MM.1S (cell line): ENCODE measurements around the gene TGFA.

ENCODE experiments used
- DNase-seq: peaks from one replicate; pipeline ENCODE4 v3.0.0-alpha.2; 2015
- H2AFZ ChIP-seq: fragments of 300-600 bp; sonication (generic); 2 replicates; pipeline ENCODE4 v1.6.0; 2016; ENCODE audit warnings: antibody characterized with exemption, low read length
- H3F3A ChIP-seq: fragments of 300-600 bp; sonication (generic); 2 replicates; pipeline ENCODE4 v1.6.1; 2016; ENCODE audit warnings: mild to moderate bottlenecking, antibody characterized with exemption, low read length, moderate library complexity, mixed read lengths; ENCODE audit not compliant: insufficient read depth
- H3K27ac ChIP-seq: fragments of 300-600 bp; sonication (generic); 2 replicates; pipeline ENCODE4 v1.5.1; 2016; ENCODE audit warnings: mild to moderate bottlenecking, low read length
- H3K27me3 ChIP-seq: fragments of 300-600 bp; sonication (generic); replicated peaks from 2 replicates; pipeline ENCODE4 v1.6.0; 2016; ENCODE audit warnings: low read length; ENCODE audit not compliant: insufficient read depth
- H3K36me3 ChIP-seq: fragments of 300-600 bp; sonication (generic); replicated peaks from 2 replicates; pipeline ENCODE4 v1.6.1; 2016; ENCODE audit warnings: mild to moderate bottlenecking, low read length, mixed read lengths; ENCODE audit not compliant: insufficient read depth
- H3K4me1 ChIP-seq: fragments of 300-600 bp; sonication (generic); 2 replicates; pipeline ENCODE4 v1.6.1; 2016; ENCODE audit warnings: low read length, mixed read lengths
- H3K4me2 ChIP-seq: fragments of 300-600 bp; sonication (generic); 2 replicates; pipeline ENCODE4 v1.6.0; 2016; ENCODE audit warnings: low read depth, low read length
- H3K4me3 ChIP-seq: fragments of 300-600 bp; sonication (generic); 2 replicates; pipeline ENCODE4 v1.5.1; 2016; ENCODE audit warnings: low read length, mixed read lengths
- H3K79me2 ChIP-seq: fragments of 300-600 bp; sonication (generic); 2 replicates; pipeline ENCODE4 v1.6.1; 2016; ENCODE audit warnings: mixed run types, low read length, mixed read lengths
- H3K9ac ChIP-seq: fragments of 300-600 bp; sonication (generic); 2 replicates; pipeline ENCODE4 v1.6.1; 2016; ENCODE audit warnings: low read length, mixed read lengths
- H3K9me2 ChIP-seq: fragments of 300-600 bp; sonication (generic); replicated peaks from 2 replicates; pipeline ENCODE4 v1.6.1; 2016; ENCODE audit warnings: mild to moderate bottlenecking, low read length, mixed read lengths; ENCODE audit not compliant: insufficient read depth
- H3K9me3 ChIP-seq: fragments of 300-600 bp; sonication (generic); replicated peaks from 2 replicates; pipeline ENCODE4 v1.6.1; 2016; ENCODE audit warnings: mild to moderate bottlenecking, low read length, mixed read lengths; ENCODE audit not compliant: insufficient read depth
- H4K20me1 ChIP-seq: fragments of 300-600 bp; sonication (generic); 2 replicates; pipeline ENCODE4 v1.6.1; 2016; ENCODE audit warnings: mild to moderate bottlenecking, low read length, moderate library complexity, mixed read lengths; ENCODE audit not compliant: insufficient read depth
- CTCF ChIP-seq: fragments of 300-600 bp; sonication (generic); IDR thresholded peaks from 2 replicates; pipeline ENCODE4 v1.5.1; 2016; ENCODE audit warnings: antibody characterized with exemption, low read length, mixed read lengths
- EZH2 ChIP-seq: fragments of 300-600 bp; sonication (generic); optimal IDR thresholded peaks from 2 replicates; pipeline ENCODE3; 2017; ENCODE audit warnings: low read depth, mild to moderate bottlenecking, antibody characterized with exemption, low read length, mixed read lengths
- EZH2phosphoT487 ChIP-seq: fragments of 300-600 bp; sonication (generic); IDR thresholded peaks from 2 replicates; pipeline ENCODE4 v1.6.1; 2018; ENCODE audit warnings: antibody characterized with exemption, low read length

The TGFA gene

DNA sequence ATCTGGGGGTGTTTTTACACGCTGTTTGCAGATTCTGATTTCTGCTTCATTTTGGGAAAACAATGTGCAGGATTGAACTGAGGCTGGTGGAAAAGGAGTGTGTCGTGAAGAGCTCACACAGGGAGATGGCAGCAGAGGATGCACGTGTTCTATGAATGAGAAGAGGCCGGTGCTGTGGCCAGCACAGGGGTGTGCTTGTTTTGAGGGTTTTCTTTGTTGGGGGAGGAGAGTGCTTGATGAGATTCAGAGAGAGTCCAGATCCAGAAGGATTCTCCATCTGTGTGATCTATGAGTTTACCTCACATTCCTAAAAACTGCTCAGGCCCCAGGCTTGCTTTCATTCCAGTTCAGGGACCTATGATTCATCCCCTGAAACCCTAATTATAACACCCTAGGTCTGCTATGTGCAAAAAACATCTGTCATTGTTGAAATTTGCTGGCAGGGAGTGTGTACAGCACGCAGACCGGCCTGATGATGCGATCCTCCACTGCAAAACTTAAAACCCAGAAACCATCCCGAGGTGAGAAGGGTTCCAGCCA lies 12.1 kb downstream of the TGFA start:
- DNase-seq, result peak; percentile 45

DNA sequence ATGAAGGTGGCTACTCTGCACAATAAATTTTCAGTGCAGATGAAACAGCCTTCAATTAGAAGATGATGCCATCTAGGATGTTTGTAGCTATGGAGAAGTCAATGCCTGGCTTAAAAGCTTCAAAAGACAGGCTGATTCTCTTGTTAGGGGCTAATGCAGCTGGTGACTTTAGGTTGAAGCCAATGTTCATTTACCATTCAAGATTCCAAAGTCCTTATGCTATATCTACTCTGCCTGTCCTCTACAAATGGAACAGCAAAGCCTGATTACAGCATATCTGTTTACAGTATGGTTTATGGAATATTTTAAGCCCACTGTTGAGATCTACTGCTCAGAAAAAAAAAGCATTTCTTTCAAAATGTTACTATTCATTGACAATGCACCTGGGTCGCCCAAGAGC lies 15.8 kb downstream of the TGFA start:
- no peak for TF ChIP-seq EZH2phosphoT487
- TF ChIP-seq CTCF, result no peak
- no peak for TF ChIP-seq EZH2
- Histone ChIP-seq H3K9me2 (no peaks in the 10 kb centered on the region), H3K4me3 (no peak overlapping the region), H3K9me3 (no peaks in the 10 kb centered on the region), H3K36me3 (no peaks in the 10 kb centered on the region), H3K4me2 (no peak overlapping the region), H2AFZ (no peak overlapping the region), H3K9ac (no peak overlapping the region), H3K79me2 (peaks cover 47% of the 10 kb centered on the region), H3F3A (peaks cover 16% of the 10 kb centered on the region; the same call in 1 of the 2 replicates), H3K4me1 (peaks cover 32% of the 10 kb centered on the region), H3K27ac (no peak overlapping the region), H3K27me3 (no peaks in the 10 kb centered on the region), H4K20me1 (no peaks in the 10 kb centered on the region)
- DNase-seq, result no peak

More for the DNA sequence above, 12.1 kb downstream of the TGFA start:
- no peak for TF ChIP-seq EZH2phosphoT487
- peak; percentile 27 for TF ChIP-seq CTCF
- Histone ChIP-seq H3K9me2 (no peaks in the 10 kb centered on the region), H3F3A (peaks cover 16% of the 10 kb centered on the region; the same call in 1 of the 2 replicates), H2AFZ (peak overlapping the region; percentile 34), H3K4me1 (peaks cover 32% of the 10 kb centered on the region), H3K4me3 (peak overlapping the region; percentile 9; the same call in 1 of the 2 replicates), H3K9ac (peak overlapping the region; percentile 25; the same call in 1 of the 2 replicates), H3K27ac (peak overlapping the region; percentile 51; the same call in 1 of the 2 replicates), H3K9me3 (no peaks in the 10 kb centered on the region), H3K36me3 (no peaks in the 10 kb centered on the region), H3K4me2 (peak overlapping the region; percentile 47), H4K20me1 (no peaks in the 10 kb centered on the region), H3K79me2 (peaks cover 34% of the 10 kb centered on the region), H3K27me3 (no peaks in the 10 kb centered on the region)

DNA sequence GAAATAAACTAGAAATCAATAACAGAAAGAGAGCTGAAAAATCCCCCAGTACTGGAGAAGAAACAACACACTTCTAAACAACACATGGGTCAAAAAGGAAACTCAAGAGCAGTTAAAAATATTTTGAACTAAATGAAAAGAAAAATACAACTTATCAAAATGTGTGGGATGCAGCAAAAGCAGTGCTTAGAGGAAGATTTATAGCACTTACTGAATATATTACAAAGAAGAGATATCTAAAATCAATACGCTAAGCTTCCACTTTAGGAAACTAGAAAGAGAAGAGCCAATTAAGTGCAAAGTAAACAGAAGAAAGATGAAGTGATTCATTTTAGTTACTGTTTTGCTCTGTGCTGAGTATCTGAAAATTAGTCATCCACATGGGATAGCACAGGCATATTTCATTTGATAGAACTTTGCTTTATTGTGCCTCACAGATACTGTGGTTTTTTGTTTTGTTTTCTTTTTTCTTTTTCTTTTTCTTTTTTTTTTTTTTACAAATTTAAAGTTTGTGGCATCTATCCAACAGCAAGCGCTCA lies 17.0 kb downstream of the TGFA start:
- no peak overlapping the region for H2AFZ ChIP-seq
- H3K4me3 ChIP-seq, result no peak overlapping the region
- no peaks in the 10 kb centered on the region for H3K36me3 ChIP-seq
- peaks cover 10% of the 10 kb centered on the region; the same call in 1 of the 2 replicates for H3F3A ChIP-seq
- no peak overlapping the region for H3K4me2 ChIP-seq
- H4K20me1 ChIP-seq, result no peaks in the 10 kb centered on the region
- H3K79me2 ChIP-seq, result peaks cover 55% of the 10 kb centered on the region
- no peak for DNase-seq
- H3K9me2 ChIP-seq, result no peaks in the 10 kb centered on the region
- TF ChIP-seq EZH2 (no peak), CTCF (no peak), EZH2phosphoT487 (no peak)
- H3K27me3 ChIP-seq, result no peaks in the 10 kb centered on the region
- no peak overlapping the region for H3K27ac ChIP-seq
- H3K4me1 ChIP-seq, result peaks cover 33% of the 10 kb centered on the region
- H3K9me3 ChIP-seq, result no peaks in the 10 kb centered on the region
- H3K9ac ChIP-seq, result no peak overlapping the region
